GM12865 (cell line): ENCODE data around the gene LOXL4.

Source experiments
- DNase-seq: peaks from one replicate; pipeline ENCODE4 v3.0.0; 2010; ENCODE audit warnings: low read depth
- H3K4me3 ChIP-seq: 2 replicates; pipeline ENCODE4 v1.5.1; 2011; ENCODE audit warnings: mild to moderate bottlenecking, low read depth, low read length, control low read depth
- CTCF ChIP-seq: IDR thresholded peaks from 2 replicates; pipeline ENCODE4 v1.5.1; 2011; ENCODE audit warnings: low read length, control low read depth, low read depth, inconsistent platforms; ENCODE audit not compliant: insufficient read depth; ENCODE audit errors: missing control alignments

The LOXL4 gene

DNA sequence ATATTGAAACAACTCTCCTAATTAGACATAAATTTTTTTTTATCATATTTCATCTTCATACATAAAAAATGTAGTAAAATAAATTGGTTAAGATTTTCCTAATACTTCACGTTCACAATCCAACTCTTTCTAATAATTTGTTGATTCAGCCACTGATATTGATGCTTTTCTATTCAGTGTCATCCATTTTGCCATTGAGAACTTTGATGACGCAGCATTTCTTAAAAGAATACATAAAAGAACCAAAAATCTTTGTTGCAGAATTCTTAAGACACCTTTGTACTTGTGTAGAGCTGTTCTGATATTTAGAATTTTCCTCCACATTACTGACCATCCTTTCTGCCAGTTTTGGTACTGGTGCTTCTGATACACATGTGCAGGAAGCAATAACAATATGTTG lies 52.6 kb downstream of the LOXL4 start:
- TF ChIP-seq CTCF: no peak
- no peak for DNase-seq

GRCh38 chr10:98213740-98214139 lies 54.3 kb downstream of the LOXL4 start:
- H3K4me3 ChIP-seq: no peak overlapping the region
- DNase-seq: no peak
- TF ChIP-seq CTCF: no peak

More for the DNA sequence above, 52.6 kb downstream of the LOXL4 start:
- no peak overlapping the region for H3K4me3 ChIP-seq

GRCh38 chr10:98212196-98212595 lies 55.8 kb downstream of the LOXL4 start:
- H3K4me3 ChIP-seq: no peak overlapping the region
- no peak for TF ChIP-seq CTCF
- DNase-seq: no peak

- H3K4me3 ChIP-seq: no peak overlapping the region
- TF ChIP-seq CTCF: no peak
- no peak for DNase-seq
Measured at GRCh38 chr10:98209441-98209840, 58.6 kb downstream of the LOXL4 start.

GRCh38 chr10:98208925-98209324 lies 59.1 kb downstream of the LOXL4 start:
- no peak overlapping the region for H3K4me3 ChIP-seq
- TF ChIP-seq CTCF: no peak

GRCh38 chr10:98205351-98205750 lies 62.6 kb downstream of the LOXL4 start:
- TF ChIP-seq CTCF: no peak
- H3K4me3 ChIP-seq: no peak overlapping the region
- DNase-seq: no peak

More at GRCh38 chr10:98208925-98209324, 59.1 kb downstream of the LOXL4 start:
- no peak for DNase-seq

DNA sequence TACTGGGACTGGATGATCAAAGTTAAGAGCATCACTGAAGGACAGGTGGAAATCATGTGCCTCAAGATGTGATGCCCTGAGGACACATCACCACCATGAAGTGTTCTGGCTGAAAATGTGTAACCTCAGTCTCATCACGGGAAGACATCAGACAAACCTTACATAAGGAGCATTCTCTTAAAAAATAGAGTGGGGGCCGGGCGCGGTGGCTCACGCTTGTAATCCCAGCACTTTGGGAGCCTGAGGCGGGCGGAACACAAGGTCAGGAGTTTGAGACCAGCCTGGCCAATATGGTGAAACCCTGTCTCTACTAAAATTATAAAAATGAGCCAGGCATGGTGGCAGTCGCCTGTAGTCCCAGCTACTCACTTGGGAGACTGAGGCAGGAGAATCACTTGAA lies 65.6 kb downstream of the LOXL4 start:
- DNase-seq: no peak
- no peak for TF ChIP-seq CTCF
- H3K4me3 ChIP-seq: no peak overlapping the region
